ENCODE results near the gene UBE2H. TPM values are rescaled to one million over a fixed set of nuclear protein-coding genes. Genes with fewer than 3 reads are reported as not detected.
A peak's percentile ranks its signal among the peaks of the same experiment; 100 is the strongest.

Gene UBE2H
- total and polyA plus RNA-seq, 2 donors from 2014 or later = 40.6 to 107 TPM

- Histone ChIP-seq H3K27me3 (ENCODE audit: control insufficient read depth, insufficient read depth, low read length) (no peaks in the 10 kb centered on the region), H3K4me1 (ENCODE audit: control insufficient read depth in 2 of 3, insufficient read depth in 2 of 3, low read depth in 1 of 3, low read length in 3 of 3) (peaks cover 7 to 30% (median 19%) of the 10 kb centered on the region in 3 donors), H3K9me3 (ENCODE audit: control insufficient read depth in 2 of 3, insufficient read depth in 1 of 3, low read length in 3 of 3) (no peaks in the 10 kb centered on the region), H3K4me3 (ENCODE audit: low read length in 3 of 3) (peak overlapping the region in 2 of 3 donors; percentile 32 to 35), H3K36me3 (ENCODE audit: control insufficient read depth in 2 of 3, insufficient read depth in 3 of 3, low read length in 3 of 3) (no peaks in the 10 kb centered on the region), H3K9ac (ENCODE audit: low read length in 3 of 3) (peak overlapping the region in 1 of 3 donors; percentile 60), H3K27ac (ENCODE audit: low read depth in 2 of 2, low read length in 2 of 2) (peak overlapping the region; percentile 90 to 98)
- DNase-seq (peak in 1 of 5 donors; percentile 36), FAIRE-seq (no peak)
- no peak for TF ChIP-seq CTCF (IDR thresholded peaks at IDR 0.05; ENCODE audit: borderline replicate concordance, extremely low read depth, insufficient read depth)
- intact Hi-C loops (cut with DNase I) = no loop called here
Measured at GRCh38 chr7:129948338-129948737, 4.4 kb downstream of the UBE2H start.

- Histone ChIP-seq H3K27ac (ENCODE audit: low read depth in 2 of 2, low read length in 2 of 2) (peak overlapping the region; percentile 90 to 98), H3K4me3 (ENCODE audit: low read length in 3 of 3) (no peak overlapping the region), H3K4me1 (ENCODE audit: control insufficient read depth in 2 of 3, insufficient read depth in 2 of 3, low read depth in 1 of 3, low read length in 3 of 3) (peaks cover 7 to 30% (median 15%) of the 10 kb centered on the region in 3 donors), H3K36me3 (ENCODE audit: control insufficient read depth in 2 of 3, insufficient read depth in 3 of 3, low read length in 3 of 3) (no peaks in the 10 kb centered on the region), H3K9me3 (ENCODE audit: control insufficient read depth in 2 of 3, insufficient read depth in 1 of 3, low read length in 3 of 3) (no peaks in the 10 kb centered on the region), H3K27me3 (ENCODE audit: control insufficient read depth, insufficient read depth, low read length) (no peaks in the 10 kb centered on the region), H3K9ac (ENCODE audit: low read length in 3 of 3) (no peak overlapping the region)
- FAIRE-seq = no peak
- peak in 1 of 5 donors; percentile 40 for DNase-seq
- intact Hi-C loops (cut with DNase I) = no loop called here
- TF ChIP-seq CTCF (IDR thresholded peaks at IDR 0.05; ENCODE audit: borderline replicate concordance, extremely low read depth, insufficient read depth) = no peak
Measured at GRCh38 chr7:129947701-129948100, 5.1 kb downstream of the UBE2H start.

GRCh38 chr7:129947049-129947448 is 5.7 kb downstream of the UBE2H start:
- DNase-seq = no peak
- no peak overlapping the region for H3K27ac ChIP-seq (ENCODE audit: low read depth in 2 of 2, low read length in 2 of 2)

More at GRCh38 chr7:129947049-129947448, 5.7 kb downstream of the UBE2H start:
- Histone ChIP-seq H3K9me3 (ENCODE audit: control insufficient read depth in 2 of 3, insufficient read depth in 1 of 3, low read length in 3 of 3) (no peaks in the 10 kb centered on the region), H3K36me3 (ENCODE audit: control insufficient read depth in 2 of 3, insufficient read depth in 3 of 3, low read length in 3 of 3) (no peaks in the 10 kb centered on the region), H3K4me1 (ENCODE audit: control insufficient read depth in 2 of 3, insufficient read depth in 2 of 3, low read depth in 1 of 3, low read length in 3 of 3) (peaks cover 7 to 30% (median 15%) of the 10 kb centered on the region in 3 donors), H3K4me3 (ENCODE audit: low read length in 3 of 3) (peak overlapping the region in 1 of 3 donors; percentile 1), H3K27me3 (ENCODE audit: control insufficient read depth, insufficient read depth, low read length) (no peaks in the 10 kb centered on the region), H3K9ac (ENCODE audit: low read length in 3 of 3) (no peak overlapping the region)
- no peak for TF ChIP-seq CTCF (IDR thresholded peaks at IDR 0.05; ENCODE audit: borderline replicate concordance, extremely low read depth, insufficient read depth)
- intact Hi-C loops (cut with DNase I) = no loop called here
- no peak for FAIRE-seq
